Dermis microvascular lymphatic vessel endothelial cell (primary cell): ENCODE results near the gene DNAJA4. TPM values are rescaled to one million over a fixed set of nuclear protein-coding genes. Genes with fewer than 3 reads are reported as not detected.

Source experiments
- DNase-seq, 2 donors: peaks; one replicate each; pipeline versions ENCODE4 v3.0.0 to v3.0.0-alpha.2; 2010; ENCODE audit warnings: low read depth in 2 of 2
- total RNA-seq: library from RNA; depleted of rRNA; stranded (reverse); fragments of >200 nt; gene quantifications from 2 replicates; pipeline ENCODE4 v1.2.1, GENCODE V29; 2014

Gene DNAJA4
- total RNA-seq: 0.90 and 2.0 TPM in 2 replicates

GRCh38 chr15:78264304-78265136 lies at the start of gene DNAJA4:
Gene DNAJA4 (plus strand): TSS chr15:78264562. CDS start chr15:78264764, 202 bp downstream.
- peak in 1 of 2 donors; percentile 53 for DNase-seq

- DNase-seq: no peak
Observed at GRCh38 chr15:78216276-78217104, 47.9 kb upstream of the DNAJA4 start.

- no peak for DNase-seq
Observed at GRCh38 chr15:78220713-78221112, 43.6 kb upstream of the DNAJA4 start.

- DNase-seq: no peak
Observed at GRCh38 chr15:78222745-78223395, 41.5 kb upstream of the DNAJA4 start.

- DNase-seq: no peak
Observed at GRCh38 chr15:78223396-78224022, 40.9 kb upstream of the DNAJA4 start.

GRCh38 chr15:78224023-78224411 lies 40.3 kb upstream of the DNAJA4 start:
- no peak for DNase-seq

GRCh38 chr15:78225783-78226541 lies 38.4 kb upstream of the DNAJA4 start:
- no peak for DNase-seq

- no peak for DNase-seq
Observed at GRCh38 chr15:78228356-78228996, 35.9 kb upstream of the DNAJA4 start.

- DNase-seq: no peak
Observed at GRCh38 chr15:78229431-78230406, 34.6 kb upstream of the DNAJA4 start.

GRCh38 chr15:78232951-78233350 lies 31.4 kb upstream of the DNAJA4 start:
- no peak for DNase-seq

- no peak for DNase-seq
Observed at GRCh38 chr15:78233496-78233895, 30.9 kb upstream of the DNAJA4 start.

GRCh38 chr15:78234515-78235040 lies 29.8 kb upstream of the DNAJA4 start, which contains the start of gene ACSBG1:
Gene ACSBG1 (minus strand): TSS chr15:78234565. CDS start chr15:78234501, 64 bp downstream.
- no peak for DNase-seq

- no peak for DNase-seq
Observed at GRCh38 chr15:78236491-78236890, 27.9 kb upstream of the DNAJA4 start.

GRCh38 chr15:78237146-78237545 lies 27.2 kb upstream of the DNAJA4 start:
- DNase-seq: no peak

GRCh38 chr15:78239811-78240210 lies 24.6 kb upstream of the DNAJA4 start:
- DNase-seq: no peak

- peak; percentile 41 to 69 for DNase-seq
Observed at GRCh38 chr15:78241017-78241416, 23.3 kb upstream of the DNAJA4 start.

GRCh38 chr15:78242128-78242527 lies 22.2 kb upstream of the DNAJA4 start:
- DNase-seq: peak in 1 of 2 donors; percentile 13

- DNase-seq: no peak
Observed at GRCh38 chr15:78243058-78243457, 21.3 kb upstream of the DNAJA4 start.

GRCh38 chr15:78243491-78243941 lies 20.8 kb upstream of the DNAJA4 start:
- DNase-seq: peak in 1 of 2 donors; percentile 49
